NCI-H2196 (cell line): ENCODE measurements around the gene SLC15A4.

ENCODE experiments used
- DNase-seq: peaks from one replicate; lab custom pipeline; 2025; ENCODE audit not compliant: unreplicated experiment; lab: John Stamatoyannopoulos, UW

The SLC15A4 gene

GRCh38 chr12:128755566-128755965 is 68.2 kb downstream of the SLC15A4 start:
- no peak for DNase-seq

GRCh38 chr12:128754275-128754674 is 69.5 kb downstream of the SLC15A4 start:
- no peak for DNase-seq

- DNase-seq, result no peak
These were observed 70.3 kb downstream of the SLC15A4 start for GRCh38 chr12:128753438-128753837.

- DNase-seq, result no peak
These were observed 71.4 kb downstream of the SLC15A4 start for GRCh38 chr12:128752386-128752785.

GRCh38 chr12:128747441-128747840 is 76.3 kb downstream of the SLC15A4 start:
- DNase-seq, result no peak

GRCh38 chr12:128745772-128746689 is 77.7 kb downstream of the SLC15A4 start:
- no peak for DNase-seq

- no peak for DNase-seq
These were observed 79.8 kb downstream of the SLC15A4 start for GRCh38 chr12:128743916-128744315.
